Tibial nerve (tissue), 4 donors: ENCODE results near the gene PIGQ.

ENCODE experiments used
- CTCF ChIP-seq, 5 experiments: fragments of 200-600 bp in 3 of 5; fragments of 450-650 bp in 2 of 5; sonication (generic) in 3 of 5; IDR thresholded peaks; one replicate each; pipeline ENCODE4 v1.5.1; 2016 to 2019; ENCODE audit warnings: antibody characterized with exemption in 5 of 5, mild to moderate bottlenecking in 3 of 5, moderate library complexity in 2 of 5
- EP300 ChIP-seq, 2 donors: sonication (generic); formaldehyde crosslinking; IDR thresholded peaks; one replicate each; pipeline ENCODE4 v1.6.1; 2017; ENCODE audit warnings: antibody characterized with exemption in 2 of 2, mild to moderate bottlenecking in 1 of 2
- POLR2A ChIP-seq, 2 donors: fragments of 450-650 bp; IDR thresholded peaks; one replicate each; pipeline ENCODE4 v1.6.1; 2017; ENCODE audit warnings: antibody characterized with exemption in 2 of 2, mild to moderate bottlenecking in 2 of 2, moderate library complexity in 2 of 2

GRCh38 chr16:561413-561794 is 8.4 kb upstream of the PIGQ start:
- TF ChIP-seq CTCF (IDR thresholded peaks at IDR 0.05) = no peak
- TF ChIP-seq POLR2A (IDR thresholded peaks at IDR 0.05) = no peak
- no peak for TF ChIP-seq EP300 (IDR thresholded peaks at IDR 0.05)
